Mucosa of rectum (tissue), 2 donors: ENCODE data around the gene IAPP.
"Not testable (repeated sequence)": the region's sequence is repeated elsewhere in the genome, so short reads cannot be mapped to it uniquely, and the experiment has no call there.

Experiments used
- H3K27ac ChIP-seq, 2 donors: one replicate each; pipeline ENCODE4 v1.7.0; 2013; ENCODE audit warnings: inconsistent platforms in 2 of 2, low read depth in 2 of 2, low read length in 2 of 2
- H3K27me3 ChIP-seq, 2 donors: one replicate each; pipeline ENCODE4 v1.7.0; 2013; ENCODE audit warnings: low read length in 2 of 2; ENCODE audit not compliant: control insufficient read depth in 2 of 2, insufficient read depth in 2 of 2
- H3K36me3 ChIP-seq, 2 donors: one replicate each; pipeline ENCODE4 v1.7.0; 2013; ENCODE audit warnings: low read length in 2 of 2; ENCODE audit not compliant: control insufficient read depth in 2 of 2, insufficient read depth in 2 of 2
- H3K4me1 ChIP-seq, 2 donors: one replicate each; pipeline ENCODE4 v1.7.0; 2013; ENCODE audit warnings: low read length in 2 of 2, mild to moderate bottlenecking in 1 of 2; ENCODE audit not compliant: control insufficient read depth in 2 of 2, insufficient read depth in 2 of 2
- H3K4me3 ChIP-seq, 2 donors: one replicate each; pipeline ENCODE4 v1.7.0; 2013; ENCODE audit warnings: low read length in 2 of 2
- H3K9ac ChIP-seq, 2 donors: one replicate each; pipeline ENCODE4 v1.7.0; 2013; ENCODE audit warnings: low read length in 2 of 2, low read depth in 1 of 2, mild to moderate bottlenecking in 1 of 2
- H3K9me3 ChIP-seq, 2 donors: one replicate each; pipeline ENCODE4 v1.7.0; 2013; ENCODE audit warnings: low read length in 2 of 2; ENCODE audit not compliant: control insufficient read depth in 2 of 2
- donor health status: healthy.
- donor health status: Normal muscosa, but diverticular disease.

Gene IAPP

DNA sequence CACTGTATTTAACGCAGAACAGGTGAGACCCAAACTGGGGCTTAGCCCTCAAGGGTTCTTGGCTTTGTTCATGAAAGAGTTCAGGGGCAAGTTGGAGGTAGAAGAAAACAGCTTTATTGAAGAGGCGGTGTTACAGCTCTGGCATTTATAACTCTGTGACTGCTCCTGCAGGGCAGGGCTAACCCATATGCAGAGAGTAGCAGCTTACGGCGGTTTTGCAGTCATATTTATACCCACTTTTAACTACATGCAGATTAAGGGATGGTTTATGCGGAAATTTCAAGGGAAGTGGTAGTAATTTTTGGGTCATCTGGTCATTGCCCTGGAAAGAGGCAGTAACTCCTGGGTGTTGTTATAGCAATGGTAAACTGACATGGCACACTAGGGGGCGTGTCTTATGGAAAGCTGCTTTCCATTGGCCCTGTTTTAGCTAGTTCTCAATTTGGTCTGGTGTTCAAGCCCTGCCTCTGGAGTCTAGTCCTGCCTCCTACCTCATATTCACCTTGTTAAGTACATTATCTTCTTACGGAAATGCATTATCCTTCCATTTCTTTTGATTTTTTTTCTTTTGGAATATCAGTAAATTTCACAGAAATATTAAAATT is 1.8 kb upstream of the IAPP start:
- no peak overlapping the region for H3K4me3 ChIP-seq
- no peaks in the 10 kb centered on the region for H3K4me1 ChIP-seq
- no peaks in the 10 kb centered on the region for H3K9me3 ChIP-seq
- H3K36me3 ChIP-seq = no peaks in the 10 kb centered on the region
- H3K9ac ChIP-seq = no peak overlapping the region
- H3K27me3 ChIP-seq = no peaks in the 10 kb centered on the region
- no peak overlapping the region for H3K27ac ChIP-seq

DNA sequence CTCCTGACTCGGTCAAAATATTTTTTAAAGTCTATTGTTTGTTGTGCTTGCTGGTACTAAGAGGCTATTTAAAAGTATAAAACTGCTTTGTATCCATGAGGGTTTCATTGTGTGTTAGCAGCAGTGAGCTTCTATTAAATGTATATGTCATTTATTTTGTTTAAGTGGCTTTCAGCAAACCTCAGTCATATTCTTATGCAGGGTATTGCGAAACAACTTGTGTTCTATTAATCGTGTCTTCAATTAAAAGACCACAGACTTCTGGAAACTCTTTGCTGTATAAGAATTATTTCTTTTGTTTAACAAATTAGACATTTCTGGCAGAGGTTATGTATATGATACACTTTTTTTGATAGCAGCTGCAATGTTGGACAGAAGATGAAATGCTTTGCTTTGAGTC is 6.5 kb downstream of the IAPP start:
- H3K36me3 ChIP-seq = no peaks in the 10 kb centered on the region
- H3K4me1 ChIP-seq = no peaks in the 10 kb centered on the region
- H3K27me3 ChIP-seq = no peaks in the 10 kb centered on the region
- no peak overlapping the region for H3K4me3 ChIP-seq
- H3K27ac ChIP-seq = no peak overlapping the region
- no peak overlapping the region for H3K9ac ChIP-seq
- H3K9me3 ChIP-seq = no peaks in the 10 kb centered on the region

DNA sequence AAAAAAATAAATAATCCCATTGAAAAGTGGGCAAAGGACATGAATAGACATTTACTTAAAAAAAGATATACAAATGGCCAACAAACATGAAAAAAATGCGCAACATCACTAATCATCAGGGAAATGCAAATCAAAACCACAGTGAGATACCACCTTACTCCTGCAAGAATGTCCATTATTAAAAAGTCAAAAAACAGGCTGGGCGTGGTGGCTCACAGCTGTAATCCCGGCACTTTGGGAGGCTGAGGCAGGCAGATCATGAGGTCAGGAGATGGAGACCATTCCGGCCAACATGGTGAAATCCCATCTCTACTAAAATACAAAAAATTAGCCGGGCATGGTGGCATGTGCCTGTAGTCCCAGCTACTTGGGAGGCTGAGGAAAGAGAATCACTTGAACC is 8.6 kb downstream of the IAPP start:
- not testable (repeated sequence) for H3K27me3 ChIP-seq, H3K27ac ChIP-seq, H3K4me1 ChIP-seq, H3K9ac ChIP-seq, H3K9me3 ChIP-seq, H3K4me3 ChIP-seq, H3K36me3 ChIP-seq

DNA sequence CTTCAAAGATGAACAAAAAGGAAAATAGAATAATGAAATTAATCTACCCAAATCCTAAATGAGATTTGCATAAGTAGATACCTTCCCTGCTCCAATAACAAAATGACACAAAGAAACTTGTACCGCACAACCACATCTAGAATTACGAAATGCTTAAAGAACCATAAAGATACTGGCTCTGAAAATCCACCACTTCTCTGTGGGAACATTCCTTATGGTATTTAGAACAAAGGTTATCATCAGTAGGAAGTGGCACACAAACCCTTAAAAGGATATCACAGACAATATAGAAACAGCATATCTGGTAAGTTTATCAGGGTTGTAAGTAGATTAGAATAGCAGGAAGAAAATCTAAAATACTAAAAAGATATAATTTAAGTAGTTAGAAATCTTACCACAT is 11.6 kb downstream of the IAPP start:
- Histone ChIP-seq H3K27ac (no peak overlapping the region), H3K9ac (no peak overlapping the region), H3K27me3 (no peaks in the 10 kb centered on the region), H3K4me1 (no peaks in the 10 kb centered on the region), H3K9me3 (no peaks in the 10 kb centered on the region), H3K4me3 (no peak overlapping the region), H3K36me3 (no peaks in the 10 kb centered on the region)

DNA sequence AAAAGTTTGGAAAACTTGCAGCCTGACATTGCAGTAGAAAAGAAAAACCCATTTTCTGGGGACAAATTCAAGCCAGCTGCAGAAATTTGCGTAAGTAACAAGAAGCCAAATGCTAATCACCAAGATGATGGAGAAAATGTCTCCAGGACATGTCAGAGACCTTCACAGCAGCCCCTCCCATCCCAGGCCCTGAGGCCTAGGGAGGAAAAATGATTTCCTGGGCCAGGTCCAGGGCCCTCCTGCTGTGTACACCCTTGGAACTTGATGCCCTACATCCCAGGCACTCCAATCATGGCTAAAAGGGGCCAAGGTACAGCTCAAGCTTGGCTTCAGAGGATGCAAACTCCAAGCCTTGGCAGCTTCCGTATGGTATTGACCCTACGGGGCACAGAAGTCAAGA is 14.5 kb downstream of the IAPP start:
- Histone ChIP-seq H3K4me1 (no peaks in the 10 kb centered on the region), H3K27me3 (no peaks in the 10 kb centered on the region), H3K9ac (no peak overlapping the region), H3K36me3 (no peaks in the 10 kb centered on the region), H3K9me3 (no peaks in the 10 kb centered on the region), H3K4me3 (no peak overlapping the region), H3K27ac (no peak overlapping the region)

DNA sequence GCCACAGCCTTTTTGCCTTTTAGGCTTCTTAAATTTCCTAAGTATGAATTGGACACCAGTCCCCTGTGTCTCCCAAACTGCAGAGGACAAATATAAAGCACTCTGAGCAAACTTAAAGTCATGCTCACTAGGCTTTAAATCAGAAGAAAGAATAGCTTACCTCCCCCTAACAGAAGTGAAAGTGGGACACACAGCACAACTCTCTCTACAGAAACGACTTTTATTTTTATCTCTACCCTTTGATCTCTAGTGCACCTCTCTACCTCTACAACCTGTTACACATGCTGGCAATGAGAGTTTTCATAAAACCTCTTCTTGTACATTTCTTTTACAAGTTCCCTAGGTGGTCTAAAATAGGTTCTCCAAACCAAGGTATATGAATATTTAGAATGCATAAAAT is 19.7 kb downstream of the IAPP start:
- Histone ChIP-seq H3K27ac (no peak overlapping the region), H3K27me3 (no peaks in the 10 kb centered on the region), H3K4me1 (no peaks in the 10 kb centered on the region), H3K9me3 (no peaks in the 10 kb centered on the region), H3K36me3 (no peaks in the 10 kb centered on the region), H3K4me3 (no peak overlapping the region), H3K9ac (no peak overlapping the region)

DNA sequence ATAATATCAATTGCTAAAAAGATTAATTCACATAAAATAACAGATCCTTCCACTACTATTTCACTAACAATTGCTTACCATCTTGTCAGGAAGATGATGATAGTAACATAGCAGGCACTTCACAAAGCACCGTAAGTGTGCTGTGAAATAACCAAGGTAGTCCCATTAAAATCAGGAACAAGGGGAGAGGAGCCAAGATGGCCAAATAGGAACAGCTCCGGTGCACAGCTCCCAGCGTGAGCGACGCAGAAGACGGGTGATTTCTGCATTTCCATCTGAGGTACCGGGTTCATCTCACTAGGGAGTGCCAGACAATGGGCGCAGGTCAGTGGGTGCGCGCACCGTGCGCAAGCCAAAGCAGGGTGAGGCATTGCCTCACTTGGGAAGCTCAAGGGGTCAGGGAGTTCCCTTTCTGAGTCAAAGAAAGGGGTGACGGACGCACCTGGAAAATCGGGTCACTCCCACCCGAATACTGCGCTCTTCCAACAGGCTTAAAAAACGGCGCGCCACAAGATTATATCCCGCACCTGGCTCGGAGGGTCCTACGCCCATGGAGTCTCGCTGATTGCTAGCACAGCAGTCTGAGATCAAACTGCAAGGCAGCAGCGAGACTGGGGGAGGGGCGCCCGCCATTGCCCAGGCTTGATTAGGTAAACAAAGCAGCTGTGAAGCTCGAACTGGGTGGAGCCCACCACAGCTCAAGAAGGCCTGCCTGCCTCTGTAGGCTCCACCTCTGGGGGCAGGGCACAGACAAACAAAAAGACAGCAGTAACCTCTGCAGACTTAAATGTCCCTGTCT is 22.3 kb downstream of the IAPP start:
- H3K9ac ChIP-seq, H3K27ac ChIP-seq, H3K4me1 ChIP-seq, H3K36me3 ChIP-seq, H3K4me3 ChIP-seq, H3K27me3 ChIP-seq, H3K9me3 ChIP-seq: not testable (repeated sequence)

DNA sequence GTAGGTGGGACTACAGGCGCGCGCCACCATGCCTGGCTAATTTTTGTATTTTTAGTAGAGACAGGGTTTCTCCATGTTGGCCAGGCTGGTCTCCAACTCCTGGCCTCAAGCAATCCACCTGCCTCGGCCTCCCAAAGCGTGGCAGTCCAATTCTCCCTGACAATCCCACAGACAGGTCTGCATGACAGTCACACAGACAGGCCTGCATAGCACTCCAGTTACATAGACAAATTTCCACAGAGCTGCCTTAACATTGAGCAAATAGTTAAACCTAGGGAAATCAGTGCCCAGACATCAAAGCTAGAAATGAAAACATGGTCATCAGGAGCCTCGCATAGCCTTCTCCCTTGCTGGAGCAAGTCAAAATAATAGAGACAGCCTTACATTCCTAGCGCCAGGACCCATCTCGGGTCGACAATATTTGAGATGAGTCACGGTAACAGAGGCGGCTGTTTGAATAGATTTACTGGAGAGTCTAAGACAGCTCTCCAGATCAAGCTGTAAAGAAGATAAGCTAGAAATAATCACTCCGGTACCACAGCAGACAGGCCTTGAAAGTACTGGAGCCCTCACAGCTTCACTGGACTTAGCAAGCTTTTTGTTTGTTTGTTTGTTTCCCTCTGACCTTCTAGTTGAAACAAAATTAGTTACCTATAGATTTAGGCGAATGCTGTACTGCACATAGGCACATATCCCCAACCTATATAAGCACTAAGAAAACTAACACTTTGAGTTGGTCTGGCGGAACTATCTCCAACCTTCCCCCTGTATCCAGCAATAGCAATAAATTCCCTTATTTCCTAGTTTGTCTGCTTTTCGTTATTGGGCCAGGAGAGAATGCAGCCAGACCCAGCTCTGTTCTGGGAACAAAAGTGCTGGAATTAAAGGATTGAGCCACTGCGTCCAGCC is 40.9 kb downstream of the IAPP start:
- H3K27me3 ChIP-seq = peaks cover 0 to 4% of the 10 kb centered on the region in 2 donors
- no peak overlapping the region for H3K9ac ChIP-seq
- no peaks in the 10 kb centered on the region for H3K36me3 ChIP-seq
- H3K9me3 ChIP-seq = no peaks in the 10 kb centered on the region
- H3K4me3 ChIP-seq = no peak overlapping the region
- no peaks in the 10 kb centered on the region for H3K4me1 ChIP-seq
- H3K27ac ChIP-seq = no peak overlapping the region

DNA sequence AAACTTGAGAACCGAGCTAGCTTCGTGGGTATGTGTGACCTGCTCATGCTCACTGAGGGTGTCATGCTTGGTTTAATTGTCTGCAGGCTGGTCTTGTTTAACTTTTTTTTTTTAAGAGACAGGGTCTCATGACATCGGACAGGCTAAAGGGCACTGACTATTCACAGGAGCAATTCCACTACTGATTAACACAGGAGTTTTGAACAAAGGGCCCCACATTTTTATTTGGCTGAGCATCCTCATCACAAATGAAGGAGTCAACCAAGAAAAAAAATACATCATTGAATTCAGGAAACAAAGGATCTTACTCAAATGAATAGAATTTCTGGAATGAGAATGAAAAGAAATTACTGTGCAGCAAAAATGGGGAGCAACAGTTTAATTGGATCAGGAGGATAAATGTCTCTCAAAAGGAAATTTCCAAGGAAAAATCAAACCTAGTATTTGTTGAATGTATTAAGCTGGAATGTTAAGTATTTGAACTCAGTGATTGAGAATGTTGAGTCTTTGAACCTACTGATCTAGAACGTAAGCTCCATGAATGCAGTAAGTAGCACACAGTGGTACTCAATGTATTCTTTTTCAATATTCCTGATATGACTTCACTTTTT is 43.9 kb downstream of the IAPP start:
- Histone ChIP-seq H3K4me3 (no peak overlapping the region), H3K9ac (no peak overlapping the region), H3K36me3 (no peaks in the 10 kb centered on the region), H3K27me3 (peaks cover 0 to 4% of the 10 kb centered on the region in 2 donors), H3K27ac (no peak overlapping the region), H3K4me1 (no peaks in the 10 kb centered on the region), H3K9me3 (no peaks in the 10 kb centered on the region)

DNA sequence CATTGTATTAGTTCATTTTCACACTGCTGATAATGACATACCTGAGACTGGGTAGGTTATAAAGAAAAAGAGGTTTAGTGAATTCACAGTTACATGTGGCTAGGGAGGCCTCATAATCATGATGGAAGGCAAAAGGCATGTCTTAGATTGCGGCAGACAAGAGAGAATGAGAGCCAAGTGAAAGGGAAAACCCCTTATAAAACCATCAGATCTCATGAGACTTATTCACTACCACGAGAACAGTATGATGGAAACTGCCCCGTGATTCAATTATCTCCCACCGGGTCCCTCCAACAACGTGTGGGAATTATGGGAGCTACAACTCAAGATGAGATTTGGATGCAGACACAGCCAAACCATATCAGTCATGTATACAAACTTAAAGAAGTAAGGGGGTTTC is 45.7 kb downstream of the IAPP start:
- not testable (repeated sequence) for H3K36me3 ChIP-seq, H3K9ac ChIP-seq, H3K4me3 ChIP-seq, H3K4me1 ChIP-seq, H3K27me3 ChIP-seq, H3K9me3 ChIP-seq, H3K27ac ChIP-seq
